ENCODE results near the gene EML4. TPM values are rescaled to one million over a fixed set of nuclear protein-coding genes. Genes with fewer than 3 reads are reported as not detected.

EML4 gene
- total RNA-seq, 4 donors from 2014 or later, result 23.3 to 52.4 (median 31.7) TPM

DNA sequence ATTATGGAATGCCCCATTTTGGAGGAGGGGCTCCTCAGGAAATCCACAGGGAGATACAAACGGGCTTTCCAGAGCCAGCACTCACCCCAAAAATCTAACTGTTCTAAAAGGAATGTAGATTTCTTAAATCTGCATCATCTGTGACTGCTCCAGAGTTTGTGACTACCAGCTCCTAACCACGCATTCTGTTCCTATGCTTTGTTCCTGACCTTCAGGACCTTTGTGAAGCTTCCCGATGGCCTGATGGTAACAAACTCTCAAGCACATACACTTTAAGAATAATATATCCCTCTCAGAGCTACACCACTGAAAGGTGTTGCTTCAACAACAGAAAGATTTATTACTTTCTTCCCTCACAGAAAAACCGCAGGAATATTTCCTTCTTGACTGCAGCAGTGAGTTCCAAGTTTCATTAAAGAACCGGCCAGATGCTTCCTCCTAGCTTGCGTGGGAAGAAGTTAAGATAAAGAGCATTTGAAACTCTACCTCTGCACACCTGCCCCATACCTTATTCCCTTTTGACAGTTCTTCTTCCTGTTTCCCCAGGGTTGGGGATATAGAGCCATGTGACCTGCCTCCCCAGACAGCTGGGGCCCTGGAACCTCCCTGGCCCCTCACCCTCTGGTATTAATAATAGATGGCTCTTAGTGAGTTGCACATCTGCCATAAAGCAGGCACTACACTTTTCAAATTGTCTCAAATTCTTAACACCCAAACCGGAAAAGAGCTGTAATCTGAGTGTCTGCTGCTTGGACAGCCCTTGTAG, 40.2 kb upstream of the EML4 start:
- TF ChIP-seq, protein P1, sequence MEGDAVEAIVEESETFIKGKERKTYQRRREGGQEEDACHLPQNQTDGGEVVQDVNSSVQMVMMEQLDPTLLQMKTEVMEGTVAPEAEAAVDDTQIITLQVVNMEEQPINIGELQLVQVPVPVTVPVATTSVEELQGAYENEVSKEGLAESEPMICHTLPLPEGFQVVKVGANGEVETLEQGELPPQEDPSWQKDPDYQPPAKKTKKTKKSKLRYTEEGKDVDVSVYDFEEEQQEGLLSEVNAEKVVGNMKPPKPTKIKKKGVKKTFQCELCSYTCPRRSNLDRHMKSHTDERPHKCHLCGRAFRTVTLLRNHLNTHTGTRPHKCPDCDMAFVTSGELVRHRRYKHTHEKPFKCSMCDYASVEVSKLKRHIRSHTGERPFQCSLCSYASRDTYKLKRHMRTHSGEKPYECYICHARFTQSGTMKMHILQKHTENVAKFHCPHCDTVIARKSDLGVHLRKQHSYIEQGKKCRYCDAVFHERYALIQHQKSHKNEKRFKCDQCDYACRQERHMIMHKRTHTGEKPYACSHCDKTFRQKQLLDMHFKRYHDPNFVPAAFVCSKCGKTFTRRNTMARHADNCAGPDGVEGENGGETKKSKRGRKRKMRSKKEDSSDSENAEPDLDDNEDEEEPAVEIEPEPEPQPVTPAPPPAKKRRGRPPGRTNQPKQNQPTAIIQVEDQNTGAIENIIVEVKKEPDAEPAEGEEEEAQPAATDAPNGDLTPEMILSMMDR (IDR thresholded peaks at IDR 0.05; ENCODE audit: low read depth), result no peak

DNA sequence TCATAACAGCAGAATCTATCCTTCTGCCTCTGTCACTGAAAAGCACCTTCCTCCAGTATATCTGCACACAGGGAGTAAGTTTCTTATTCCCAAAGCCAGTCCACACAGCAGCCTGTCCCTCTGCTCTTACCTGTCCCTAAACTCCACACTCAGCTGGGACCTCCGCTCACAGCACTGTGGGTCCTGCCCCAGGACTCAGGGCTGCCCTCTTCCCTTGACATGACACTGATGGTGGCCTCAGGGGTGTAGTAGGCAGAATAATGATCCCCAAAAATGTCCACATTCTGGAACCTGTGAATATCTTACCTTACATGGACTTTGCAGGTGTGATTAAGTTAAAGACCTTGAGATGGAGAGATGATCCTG, 39.7 kb upstream of the EML4 start:
- TF ChIP-seq, protein P1 (IDR thresholded peaks at IDR 0.05; ENCODE audit: low read depth), result no peak

DNA sequence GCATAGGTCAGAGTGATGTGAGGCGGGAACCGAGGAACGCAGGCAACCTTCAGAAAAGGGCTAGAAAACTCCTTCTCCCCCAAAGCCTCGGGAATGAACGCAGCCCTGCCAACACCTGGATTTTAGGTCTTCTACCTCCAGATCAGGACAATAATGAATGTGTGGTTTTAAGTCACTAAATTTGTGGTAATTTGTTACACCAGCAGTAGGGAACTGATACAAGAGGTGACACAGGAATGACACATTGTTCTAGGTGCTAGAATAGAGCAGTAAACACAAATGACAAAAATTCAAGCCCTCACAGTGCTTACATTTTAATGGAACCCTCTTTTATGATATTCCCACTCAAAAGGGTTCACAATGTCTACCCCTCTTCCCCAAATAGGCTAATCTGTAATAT, 39.2 kb upstream of the EML4 start:
- TF ChIP-seq, protein P1 (IDR thresholded peaks at IDR 0.05; ENCODE audit: low read depth), result no peak

DNA sequence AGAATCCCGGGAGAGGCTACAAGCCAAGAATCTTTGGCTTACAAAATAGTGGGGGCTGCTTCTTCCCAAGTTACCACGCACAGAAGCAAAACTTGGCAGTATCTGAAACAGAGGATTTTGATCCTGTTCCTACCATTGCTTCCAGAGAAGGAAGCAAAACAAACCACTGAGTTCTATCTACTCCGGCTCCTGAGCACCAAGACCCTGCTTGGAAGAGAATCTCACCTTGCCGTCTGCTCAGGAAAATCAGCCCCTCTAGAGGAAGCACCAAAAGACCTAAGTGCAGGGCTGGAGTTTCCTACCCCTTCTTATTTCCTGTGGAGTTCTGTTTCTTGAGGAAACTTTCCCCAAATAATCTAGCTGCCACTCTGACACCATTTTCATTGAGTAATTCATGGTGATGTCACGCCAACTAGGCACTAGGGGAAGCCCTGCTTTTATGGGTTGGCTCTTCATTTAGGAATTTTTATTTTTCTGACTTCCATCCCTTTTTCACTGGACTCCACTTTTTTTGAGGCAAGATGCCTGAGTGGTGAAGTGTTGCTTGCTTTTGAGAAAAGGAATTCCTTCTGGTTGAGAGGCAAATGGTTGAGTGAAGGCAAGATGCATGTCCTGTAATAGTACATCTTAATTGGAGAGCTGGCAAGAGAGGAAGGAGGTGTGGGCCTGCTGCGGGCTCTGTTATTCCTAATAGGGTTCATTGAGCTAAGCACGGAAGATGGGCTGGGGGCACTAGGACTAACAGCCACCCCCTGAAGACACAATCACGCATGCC, 36.8 kb upstream of the EML4 start:
- TF ChIP-seq, protein P1 (IDR thresholded peaks at IDR 0.05; ENCODE audit: low read depth), result no peak

DNA sequence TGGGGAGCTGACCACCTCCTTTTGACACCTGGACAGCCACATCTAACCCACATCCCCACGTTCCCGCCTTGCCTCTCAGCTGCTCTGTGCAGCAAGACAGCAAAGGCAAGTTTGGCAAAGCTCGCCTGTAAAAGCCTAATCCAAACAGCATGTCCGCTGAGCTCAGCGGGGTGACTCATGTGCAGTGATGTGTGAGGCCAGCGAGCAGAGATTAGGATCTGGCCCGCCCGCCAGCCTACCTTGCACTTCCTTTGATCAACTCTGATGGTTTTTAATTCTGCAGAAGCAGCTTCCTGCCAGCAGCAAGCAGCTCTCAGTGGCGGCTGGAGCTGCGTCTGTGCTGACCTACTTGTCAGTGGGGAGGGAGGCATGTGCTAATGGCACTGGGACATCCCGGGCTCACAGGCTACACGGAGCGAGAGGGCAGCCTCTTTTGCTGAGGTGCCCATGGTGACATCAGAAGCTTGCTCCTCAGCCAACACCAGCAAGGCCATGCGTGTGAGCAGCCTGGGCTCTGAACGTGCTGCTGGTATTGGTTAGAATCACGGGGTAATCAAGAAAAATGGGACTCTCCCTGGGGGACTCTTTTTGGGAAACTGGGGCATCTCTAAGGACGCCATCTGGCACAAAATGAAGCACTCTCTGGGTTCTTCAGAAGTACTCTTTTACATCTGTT, 36.0 kb upstream of the EML4 start:
- TF ChIP-seq, protein P1 (IDR thresholded peaks at IDR 0.05; ENCODE audit: low read depth), result no peak

DNA sequence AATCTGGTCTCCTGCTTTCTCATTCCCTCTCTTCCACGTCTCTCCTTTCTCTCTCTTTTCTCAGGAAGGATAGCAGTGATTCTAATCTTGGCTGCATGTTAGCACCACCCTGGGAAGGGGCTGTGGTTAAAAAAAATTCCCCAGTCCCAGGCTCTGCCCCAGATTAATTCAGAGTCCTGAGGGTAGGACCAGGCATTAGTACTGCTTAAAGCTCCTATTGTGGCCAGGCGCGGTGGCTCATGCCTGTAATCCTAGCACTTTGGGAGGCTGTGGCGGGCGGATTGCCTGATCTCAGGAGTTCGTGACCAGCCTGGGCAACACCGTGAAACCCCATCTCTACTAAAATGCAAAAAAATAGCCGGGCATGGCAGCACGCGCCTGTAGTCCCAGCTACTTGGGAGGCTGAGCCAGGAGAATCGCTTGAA, 35.4 kb upstream of the EML4 start:
- TF ChIP-seq, protein P1 (IDR thresholded peaks at IDR 0.05; ENCODE audit: low read depth), result no peak
